Skeletal muscle satellite cell (primary cell): ENCODE data around the gene ITGB5.
A peak's percentile ranks its signal among the peaks of the same experiment; 100 is the strongest.

Experiments
- H3K27me3 ChIP-seq: 2 replicates; pipeline ENCODE4 v1.7.0; 2013; ENCODE audit warnings: low read length; ENCODE audit not compliant: control insufficient read depth, insufficient read depth
- H3K36me3 ChIP-seq: 2 replicates; pipeline ENCODE4 v1.7.0; 2013; ENCODE audit warnings: mild to moderate bottlenecking, control low read depth, low read length; ENCODE audit not compliant: insufficient read depth
- H3K4me1 ChIP-seq: 2 replicates; pipeline ENCODE4 v1.7.0; 2013; ENCODE audit warnings: low read length; ENCODE audit not compliant: control insufficient read depth, insufficient read depth
- H3K4me2 ChIP-seq: 2 replicates; pipeline ENCODE4 v1.7.0; 2013; ENCODE audit warnings: mild to moderate bottlenecking, low read length
- H3K4me3 ChIP-seq: 2 replicates; pipeline ENCODE4 v1.7.0; 2013; ENCODE audit warnings: low read length
- H3K9ac ChIP-seq: 2 replicates; pipeline ENCODE4 v1.7.0; 2013; ENCODE audit warnings: mild to moderate bottlenecking, low read depth, low read length, moderate library complexity
- H3K9me3 ChIP-seq: replicated peaks from 2 replicates; pipeline ENCODE4 v1.7.0; 2013; ENCODE audit warnings: mild to moderate bottlenecking, control low read depth, low read length

The ITGB5 gene

GRCh38 chr3:124878561-124879336 lies 8.4 kb downstream of the ITGB5 start:
- H3K9me3 ChIP-seq: no peaks in the 10 kb centered on the region
- H3K36me3 ChIP-seq: peaks cover 12% of the 10 kb centered on the region
- peak overlapping the region; percentile 53 for H3K9ac ChIP-seq
- peaks cover 59% of the 10 kb centered on the region for H3K4me1 ChIP-seq
- H3K4me2 ChIP-seq: peak overlapping the region; percentile 66
- no peaks in the 10 kb centered on the region for H3K27me3 ChIP-seq
- H3K4me3 ChIP-seq: peak overlapping the region; percentile 21

DNA sequence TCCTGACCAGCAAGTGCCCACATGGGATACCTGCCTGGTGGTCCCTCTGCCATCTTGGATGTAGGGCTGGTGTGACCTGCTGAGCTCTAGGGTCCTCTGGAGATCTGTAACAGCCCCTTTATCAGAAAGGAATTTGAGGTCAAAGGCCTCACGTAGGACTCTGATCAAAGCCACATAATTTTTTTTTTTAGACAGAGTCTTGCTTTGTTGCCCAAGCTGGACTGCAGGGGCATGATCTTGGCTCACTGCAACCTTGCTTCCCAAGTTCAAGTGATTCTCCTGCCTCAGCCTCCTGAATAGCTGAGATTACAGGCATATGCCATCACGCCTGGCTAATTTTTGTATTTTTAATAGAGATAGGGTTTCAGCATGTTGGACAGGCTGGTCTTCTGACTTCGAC lies 9.5 kb downstream of the ITGB5 start:
- H3K4me2 ChIP-seq: peak overlapping the region; percentile 66
- no peaks in the 10 kb centered on the region for H3K9me3 ChIP-seq
- H3K4me3 ChIP-seq: no peak overlapping the region
- H3K9ac ChIP-seq: peak overlapping the region; percentile 32
- H3K4me1 ChIP-seq: peaks cover 56% of the 10 kb centered on the region
- no peaks in the 10 kb centered on the region for H3K27me3 ChIP-seq
- H3K36me3 ChIP-seq: peaks cover 13% of the 10 kb centered on the region

DNA sequence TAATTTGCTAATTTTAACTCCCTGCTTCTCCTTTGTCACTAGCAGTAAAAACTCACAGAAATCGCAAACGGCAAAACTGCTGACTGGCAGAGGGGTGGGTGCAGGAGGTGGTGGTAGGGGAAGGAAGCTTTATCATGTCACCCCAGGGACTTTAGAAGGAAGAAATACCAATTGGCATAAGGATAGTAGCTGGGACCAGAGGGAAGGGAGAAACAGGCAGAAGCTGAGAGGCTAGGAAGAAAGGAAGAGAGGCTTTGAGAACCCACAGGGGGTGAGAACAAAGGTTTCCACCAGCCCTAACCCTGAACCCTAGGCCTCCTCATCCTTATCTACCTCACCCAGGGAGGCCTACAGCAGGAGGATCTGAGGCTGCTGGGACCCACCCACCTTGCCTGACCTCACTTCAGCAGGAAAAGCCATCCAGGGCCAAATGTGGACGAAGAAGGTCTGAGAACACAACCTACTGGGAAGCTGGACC lies 10.7 kb downstream of the ITGB5 start:
- H3K4me3 ChIP-seq: no peak overlapping the region
- peaks cover 47% of the 10 kb centered on the region for H3K4me1 ChIP-seq
- H3K9me3 ChIP-seq: no peaks in the 10 kb centered on the region
- no peak overlapping the region for H3K4me2 ChIP-seq
- H3K27me3 ChIP-seq: no peaks in the 10 kb centered on the region
- peaks cover 19% of the 10 kb centered on the region for H3K36me3 ChIP-seq
- H3K9ac ChIP-seq: no peak overlapping the region

DNA sequence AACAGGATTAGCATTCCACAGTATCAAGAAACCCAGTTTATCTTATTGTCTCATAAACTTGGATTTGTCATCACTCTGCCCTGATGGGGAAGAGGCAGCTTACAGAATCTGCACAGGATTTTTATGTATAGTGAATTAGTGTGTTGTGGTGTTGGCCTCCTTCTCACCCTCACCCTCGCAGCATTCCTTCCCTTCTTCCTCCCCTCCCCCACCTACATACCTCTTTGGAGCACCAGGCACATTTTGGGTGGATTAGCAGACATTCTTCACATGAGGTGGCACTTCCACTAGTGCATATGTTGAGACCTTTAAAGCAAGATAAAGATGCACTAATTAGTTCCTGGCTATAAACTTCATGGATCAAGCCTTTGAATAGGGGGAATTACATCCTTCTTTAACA lies 13.9 kb downstream of the ITGB5 start:
- Histone ChIP-seq H3K4me3 (no peak overlapping the region), H3K9me3 (no peaks in the 10 kb centered on the region), H3K9ac (no peak overlapping the region), H3K4me1 (peaks cover 29% of the 10 kb centered on the region), H3K4me2 (no peak overlapping the region), H3K36me3 (peaks cover 33% of the 10 kb centered on the region), H3K27me3 (no peaks in the 10 kb centered on the region)

DNA sequence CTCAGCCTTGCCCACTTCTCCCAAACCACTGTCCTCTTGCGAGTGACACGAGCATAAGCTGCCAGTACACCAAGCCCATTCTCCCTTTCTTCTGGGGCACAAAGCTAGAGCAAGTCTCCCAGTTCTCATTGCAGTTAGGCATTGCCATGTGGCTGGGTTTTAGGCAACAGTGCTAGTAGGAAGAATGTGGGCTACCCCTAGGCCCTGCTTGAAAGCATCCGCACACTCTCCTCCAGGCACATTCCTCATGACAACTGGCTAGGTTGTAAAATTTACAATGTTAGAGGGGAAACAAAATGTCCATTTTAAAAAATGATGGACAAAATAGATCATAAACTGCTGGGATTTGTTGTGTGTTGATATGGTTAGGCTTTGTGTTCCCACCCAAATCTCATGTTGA lies 19.7 kb downstream of the ITGB5 start:
- no peaks in the 10 kb centered on the region for H3K9me3 ChIP-seq
- H3K36me3 ChIP-seq: peaks cover 43% of the 10 kb centered on the region
- no peak overlapping the region for H3K4me3 ChIP-seq
- H3K27me3 ChIP-seq: no peaks in the 10 kb centered on the region
- H3K4me2 ChIP-seq: no peak overlapping the region
- H3K9ac ChIP-seq: no peak overlapping the region
- H3K4me1 ChIP-seq: peaks cover under 1% of the 10 kb centered on the region

GRCh38 chr3:124862006-124862405 lies 25.2 kb downstream of the ITGB5 start:
- H3K27me3 ChIP-seq: no peaks in the 10 kb centered on the region
- no peak overlapping the region for H3K9ac ChIP-seq
- H3K36me3 ChIP-seq: peaks cover 22% of the 10 kb centered on the region
- H3K4me3 ChIP-seq: no peak overlapping the region
- H3K9me3 ChIP-seq: no peaks in the 10 kb centered on the region
- H3K4me1 ChIP-seq: peaks cover 53% of the 10 kb centered on the region
- H3K4me2 ChIP-seq: no peak overlapping the region

DNA sequence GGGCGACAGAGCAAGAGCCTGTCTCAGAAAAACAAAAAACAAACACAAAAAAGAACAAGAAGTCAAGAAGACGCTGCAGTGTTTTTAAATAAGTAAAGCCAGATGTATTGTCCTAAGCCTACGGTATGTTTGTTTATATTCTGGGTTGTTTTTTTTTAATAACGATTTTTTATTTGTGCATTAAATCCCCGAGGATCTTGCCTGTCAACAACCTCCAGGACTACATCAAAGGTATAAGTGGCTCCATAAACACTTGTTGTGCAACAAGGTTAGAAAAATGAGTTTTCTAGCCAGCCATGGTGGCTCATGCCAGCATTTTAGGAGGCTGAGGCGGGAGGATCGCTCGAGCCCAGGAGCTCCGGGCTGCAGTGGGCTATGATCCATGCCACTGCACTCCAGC lies 26.1 kb downstream of the ITGB5 start:
- Histone ChIP-seq H3K27me3 (no peaks in the 10 kb centered on the region), H3K4me1 (peaks cover 58% of the 10 kb centered on the region), H3K36me3 (peaks cover 27% of the 10 kb centered on the region), H3K9ac (no peak overlapping the region), H3K4me2 (peak overlapping the region; percentile 61), H3K9me3 (no peaks in the 10 kb centered on the region), H3K4me3 (peak overlapping the region; percentile 44)

GRCh38 chr3:124860599-124860998 lies 26.6 kb downstream of the ITGB5 start:
- Histone ChIP-seq H3K9me3 (no peaks in the 10 kb centered on the region), H3K4me1 (peaks cover 58% of the 10 kb centered on the region), H3K27me3 (no peaks in the 10 kb centered on the region), H3K4me2 (peak overlapping the region; percentile 61), H3K4me3 (peak overlapping the region; percentile 44), H3K36me3 (peaks cover 31% of the 10 kb centered on the region), H3K9ac (peak overlapping the region; percentile 34)

DNA sequence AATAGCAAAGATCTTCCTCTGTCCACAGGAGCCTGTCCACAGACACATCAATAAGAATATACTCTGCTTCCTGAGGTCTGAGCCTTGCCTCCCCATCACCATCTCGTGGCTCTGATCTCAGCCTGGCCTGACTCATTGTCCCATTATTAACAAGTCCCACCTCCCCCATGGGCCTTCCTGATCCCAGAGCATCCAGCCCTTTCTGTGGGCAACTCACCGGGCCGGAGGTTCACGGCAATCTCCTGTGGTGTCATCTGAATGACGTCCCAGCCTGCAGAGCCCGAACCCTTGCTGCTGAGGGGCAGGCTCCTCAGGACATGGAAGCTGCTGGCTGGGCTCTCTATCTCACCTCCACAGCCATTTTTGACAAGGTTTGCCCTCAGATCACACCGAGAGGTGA lies 28.1 kb downstream of the ITGB5 start:
- peak overlapping the region; percentile 34 for H3K9ac ChIP-seq
- peaks cover 58% of the 10 kb centered on the region for H3K4me1 ChIP-seq

DNA sequence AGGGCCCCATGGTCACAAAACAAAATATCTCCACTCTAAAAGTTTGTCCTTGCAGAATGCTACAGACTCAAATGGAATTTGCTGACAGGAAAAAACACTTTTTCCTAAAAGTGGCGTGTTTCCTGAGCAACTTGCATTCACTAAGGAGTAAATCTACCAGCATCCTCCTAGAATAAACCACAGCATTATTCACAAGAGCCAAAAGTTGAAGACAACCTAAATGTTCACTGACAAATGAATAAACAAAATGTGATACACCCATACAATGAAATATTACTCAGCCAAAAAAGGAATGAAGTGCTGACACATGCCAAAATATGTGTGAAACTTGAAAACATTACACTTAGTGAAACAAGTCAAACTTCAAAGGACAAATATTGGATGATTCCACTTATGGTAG lies 28.9 kb downstream of the ITGB5 start:
- peaks cover 44% of the 10 kb centered on the region for H3K36me3 ChIP-seq
- no peaks in the 10 kb centered on the region for H3K27me3 ChIP-seq
- H3K9me3 ChIP-seq: no peaks in the 10 kb centered on the region
- H3K4me3 ChIP-seq: no peak overlapping the region
- H3K4me1 ChIP-seq: peaks cover 58% of the 10 kb centered on the region
- H3K4me2 ChIP-seq: peak overlapping the region; percentile 21
- peak overlapping the region; percentile 25 for H3K9ac ChIP-seq

More for the DNA sequence above, 28.1 kb downstream of the ITGB5 start:
- Histone ChIP-seq H3K4me3 (peak overlapping the region; percentile 21), H3K27me3 (no peaks in the 10 kb centered on the region), H3K4me2 (peak overlapping the region; percentile 21), H3K36me3 (peaks cover 37% of the 10 kb centered on the region), H3K9me3 (no peaks in the 10 kb centered on the region)

DNA sequence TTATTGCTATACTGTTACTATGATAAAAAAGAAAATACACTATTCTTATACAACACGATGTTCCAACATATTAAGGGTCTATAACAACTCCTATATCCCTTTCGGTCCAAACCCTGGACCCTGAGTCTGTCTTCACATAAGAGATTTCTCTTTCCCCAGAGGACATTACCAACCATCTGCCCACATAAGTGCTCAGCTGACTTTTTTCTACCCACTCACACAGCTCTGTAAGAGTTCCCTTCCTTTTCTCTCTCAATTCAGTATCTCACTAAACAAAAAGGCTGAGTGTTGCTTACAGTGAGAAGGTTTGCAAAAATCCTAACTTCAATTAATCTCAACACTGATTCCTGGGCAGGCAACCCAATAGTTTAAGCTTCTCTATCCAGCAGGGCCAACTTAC lies 30.5 kb downstream of the ITGB5 start:
- no peak overlapping the region for H3K4me2 ChIP-seq
- H3K36me3 ChIP-seq: peaks cover 39% of the 10 kb centered on the region
- no peak overlapping the region for H3K9ac ChIP-seq
- H3K27me3 ChIP-seq: no peaks in the 10 kb centered on the region
- H3K4me3 ChIP-seq: no peak overlapping the region
- H3K9me3 ChIP-seq: no peaks in the 10 kb centered on the region
- H3K4me1 ChIP-seq: peaks cover 53% of the 10 kb centered on the region

DNA sequence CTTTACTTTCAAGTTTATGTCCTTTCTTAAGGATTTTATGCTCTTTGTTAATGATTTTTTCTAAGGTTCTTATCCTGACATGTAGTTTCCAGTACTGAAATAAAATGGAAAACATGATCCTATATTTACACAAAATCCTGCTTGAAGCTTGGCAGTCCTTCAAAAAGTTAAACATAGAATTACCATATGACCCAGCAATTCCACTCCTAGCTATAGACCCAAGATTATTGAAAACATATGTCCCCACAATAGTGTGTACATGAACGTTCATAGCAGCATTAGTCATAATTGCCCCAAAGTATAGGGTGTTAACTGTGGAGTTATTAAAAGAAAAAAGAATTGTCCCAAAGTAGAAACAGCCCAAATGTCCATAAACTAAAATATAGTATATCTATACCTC lies 33.2 kb downstream of the ITGB5 start:
- H3K4me1 ChIP-seq: peaks cover 52% of the 10 kb centered on the region
- no peak overlapping the region for H3K9ac ChIP-seq
- H3K27me3 ChIP-seq: no peaks in the 10 kb centered on the region
- no peaks in the 10 kb centered on the region for H3K9me3 ChIP-seq
- no peak overlapping the region for H3K4me2 ChIP-seq
- H3K36me3 ChIP-seq: peaks cover 46% of the 10 kb centered on the region
- H3K4me3 ChIP-seq: no peak overlapping the region
